ENCODE measurements around the gene FCRLA.

- peak in 4 of 6 experiments; percentile 9 to 42 (median 25) for TF ChIP-seq CTCF (IDR thresholded peaks at IDR 0.05)
- no peak for TF ChIP-seq POLR2A (IDR thresholded peaks at IDR 0.05)
Measured at GRCh38 chr1:161763522-161764098, 56.6 kb downstream of the FCRLA start.

All from thyroid gland (tissue), 4 donors.